Esophagus squamous epithelium (tissue), 4 donors: ENCODE results near the gene GRHL1.

Experiments
- CTCF ChIP-seq, 6 experiments: fragments of 450-650 bp in 4 of 6; fragments of 200-600 bp in 2 of 6; sonication (generic) in 2 of 6; IDR thresholded peaks; one replicate each; pipeline ENCODE4 v1.5.1; 2016 to 2019; ENCODE audit warnings: antibody characterized with exemption in 6 of 6, mild to moderate bottlenecking in 4 of 6, moderate library complexity in 4 of 6
- POLR2A ChIP-seq, 4 donors: fragments of 450-650 bp; IDR thresholded peaks; one replicate each; pipeline ENCODE4 v1.6.1; 2017; ENCODE audit warnings: antibody characterized with exemption in 4 of 4, mild to moderate bottlenecking in 4 of 4, moderate library complexity in 3 of 4

GRCh38 chr2:9965119-9965822, 13.8 kb downstream of the GRHL1 start:
- TF ChIP-seq CTCF (IDR thresholded peaks at IDR 0.05), result no peak
- TF ChIP-seq POLR2A (IDR thresholded peaks at IDR 0.05), result no peak
